LNCAP (cell line): Measurements from ENCODE around the gene LAYN.

Experiments used
- TF ChIP-seq, protein P1 (sequence below): fragments of 450-650 bp; IDR thresholded peaks from 2 replicates; pipeline ENCODE4 v1.5.1; 2017; ENCODE audit warnings: mild to moderate bottlenecking

The LAYN gene

DNA sequence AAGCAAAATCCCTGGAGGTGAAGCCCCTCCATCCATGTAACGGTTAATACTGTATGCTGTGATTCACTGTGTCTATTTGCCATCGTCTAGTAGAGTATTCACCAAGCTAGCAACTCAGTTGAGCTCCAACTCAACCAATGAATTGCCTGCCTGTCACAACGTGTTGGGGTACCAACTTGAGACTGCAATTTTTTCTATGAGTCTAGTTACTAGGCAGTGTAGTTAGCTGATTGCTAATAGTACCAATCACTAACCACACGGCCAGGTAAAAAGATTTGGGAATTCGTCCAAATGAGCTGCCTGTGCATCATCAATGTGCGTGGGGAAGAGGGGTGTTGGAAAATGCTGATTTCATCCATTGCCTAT lies 27.3 kb upstream of the LAYN start:
- TF ChIP-seq, protein P1, sequence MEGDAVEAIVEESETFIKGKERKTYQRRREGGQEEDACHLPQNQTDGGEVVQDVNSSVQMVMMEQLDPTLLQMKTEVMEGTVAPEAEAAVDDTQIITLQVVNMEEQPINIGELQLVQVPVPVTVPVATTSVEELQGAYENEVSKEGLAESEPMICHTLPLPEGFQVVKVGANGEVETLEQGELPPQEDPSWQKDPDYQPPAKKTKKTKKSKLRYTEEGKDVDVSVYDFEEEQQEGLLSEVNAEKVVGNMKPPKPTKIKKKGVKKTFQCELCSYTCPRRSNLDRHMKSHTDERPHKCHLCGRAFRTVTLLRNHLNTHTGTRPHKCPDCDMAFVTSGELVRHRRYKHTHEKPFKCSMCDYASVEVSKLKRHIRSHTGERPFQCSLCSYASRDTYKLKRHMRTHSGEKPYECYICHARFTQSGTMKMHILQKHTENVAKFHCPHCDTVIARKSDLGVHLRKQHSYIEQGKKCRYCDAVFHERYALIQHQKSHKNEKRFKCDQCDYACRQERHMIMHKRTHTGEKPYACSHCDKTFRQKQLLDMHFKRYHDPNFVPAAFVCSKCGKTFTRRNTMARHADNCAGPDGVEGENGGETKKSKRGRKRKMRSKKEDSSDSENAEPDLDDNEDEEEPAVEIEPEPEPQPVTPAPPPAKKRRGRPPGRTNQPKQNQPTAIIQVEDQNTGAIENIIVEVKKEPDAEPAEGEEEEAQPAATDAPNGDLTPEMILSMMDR, result no peak

DNA sequence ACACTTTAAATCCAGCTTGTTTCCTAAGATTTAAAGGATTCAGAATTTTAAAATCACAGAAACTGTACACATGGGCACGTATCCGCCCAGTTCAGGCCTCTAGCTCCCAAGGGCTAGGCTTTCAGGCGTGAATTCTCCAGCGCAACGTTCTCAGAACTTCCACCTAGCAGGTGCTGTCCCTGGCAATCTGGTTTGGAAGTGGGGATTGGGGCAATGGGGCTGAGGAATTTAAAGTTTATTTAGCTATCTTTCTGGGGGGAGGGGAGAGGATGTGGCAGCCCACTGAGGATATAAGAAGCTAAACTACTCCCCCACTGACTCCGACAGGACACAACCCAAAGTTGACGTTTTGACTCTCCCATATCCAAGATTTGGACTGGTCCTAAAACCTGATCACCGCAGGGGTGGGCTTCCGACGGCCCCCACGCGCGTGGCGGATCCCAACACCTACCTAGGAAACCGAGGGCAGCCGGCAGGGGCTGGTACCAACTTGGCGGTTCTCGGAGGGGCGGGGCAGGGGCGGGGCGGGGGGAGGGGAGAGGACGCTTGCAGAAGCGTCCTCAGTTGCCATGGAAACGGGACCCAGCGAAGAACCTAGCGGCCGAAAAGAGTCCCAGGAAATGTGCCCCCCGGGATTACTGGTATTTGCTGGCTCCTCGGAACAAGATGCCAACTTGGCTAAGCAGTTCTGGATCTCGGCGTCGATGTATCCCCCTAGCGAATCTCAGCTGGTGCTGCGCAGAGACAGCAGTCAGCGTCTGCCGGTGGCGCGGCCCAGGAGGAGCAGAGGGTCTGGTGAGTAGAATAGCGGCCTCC lies 26.1 kb upstream of the LAYN start, which contains the start of gene HOATZ:
HOATZ (plus strand) TSS at position 563 of the 816 bp plus-strand sequence; CDS start at position 570, 7 bp downstream.
- TF ChIP-seq, protein P1, result no peak

DNA sequence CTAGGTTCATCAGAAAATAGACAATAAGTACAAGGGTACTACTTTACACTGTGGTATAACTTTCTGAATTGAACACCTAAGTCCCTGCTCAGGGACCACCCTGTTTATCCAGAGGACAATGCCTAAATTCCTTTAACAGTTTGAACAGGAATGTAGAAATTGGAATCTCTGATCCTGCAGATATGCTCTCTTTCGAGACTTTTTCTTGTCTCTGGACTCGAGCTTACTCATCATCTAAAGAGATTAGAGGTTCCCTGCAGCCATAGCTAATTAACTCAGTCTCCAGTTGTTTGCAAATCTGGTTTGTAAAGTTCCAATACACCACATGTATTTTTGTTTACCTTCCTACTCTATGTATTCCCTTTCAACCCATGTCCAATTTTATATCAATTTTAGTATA lies 24.9 kb upstream of the LAYN start:
- TF ChIP-seq, protein P1, result no peak

DNA sequence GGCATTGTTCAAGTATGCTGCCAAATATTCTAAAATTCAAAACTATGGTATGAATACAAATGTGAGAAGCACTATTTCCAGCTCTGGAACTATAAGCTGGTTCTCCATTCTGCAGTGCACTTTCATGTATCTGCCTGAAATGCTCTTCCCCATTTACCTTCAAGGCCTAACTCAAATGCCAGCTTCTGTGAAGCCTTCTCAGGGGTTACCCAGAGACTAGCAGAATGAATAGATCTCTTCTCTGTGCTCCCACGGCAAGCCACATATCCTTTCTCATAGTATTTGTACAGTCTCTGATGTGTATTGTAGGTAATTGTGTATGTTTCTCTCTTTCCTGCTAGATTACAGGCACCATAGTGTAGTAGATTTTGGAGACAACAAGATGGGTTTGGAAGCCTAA lies 21.9 kb upstream of the LAYN start:
- TF ChIP-seq, protein P1, result no peak

DNA sequence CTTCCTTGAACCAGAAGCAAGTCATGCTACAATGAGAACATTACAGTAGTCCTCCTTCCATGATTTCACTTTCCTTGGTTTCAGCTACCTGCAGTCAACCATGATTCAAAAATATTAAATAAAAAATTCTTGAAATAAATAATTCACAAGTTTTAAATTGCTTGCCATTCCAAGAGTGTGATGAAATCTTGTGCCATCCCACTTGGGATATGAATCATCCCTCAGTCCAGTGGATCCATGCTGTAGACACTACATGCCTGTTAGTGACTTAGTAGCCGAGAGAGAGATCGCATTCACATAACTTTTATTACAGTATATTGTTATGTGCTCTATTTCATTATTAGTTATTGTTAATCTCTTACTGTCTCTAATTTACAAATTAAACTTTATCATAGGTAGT lies 20.0 kb upstream of the LAYN start:
- TF ChIP-seq, protein P1, result no peak

DNA sequence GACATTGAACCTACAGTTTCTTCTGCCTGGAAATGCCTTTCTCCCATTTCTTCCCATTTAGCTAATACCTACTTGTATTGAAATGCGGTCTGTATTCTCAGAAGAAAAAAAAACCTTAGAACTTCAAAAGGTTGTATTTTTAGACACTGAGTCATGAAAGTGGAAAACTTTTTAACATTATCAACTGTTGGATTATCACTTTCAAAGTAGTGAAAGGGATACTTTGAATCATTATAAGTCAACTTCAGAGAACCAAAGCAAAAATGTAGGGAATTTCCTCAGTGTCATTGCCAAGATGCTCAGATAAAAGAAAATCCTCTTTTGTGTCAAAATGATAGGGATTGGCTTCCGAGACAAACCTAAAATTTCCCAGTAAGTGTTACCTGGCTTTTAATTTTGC lies 19.4 kb upstream of the LAYN start:
- TF ChIP-seq, protein P1, result no peak

DNA sequence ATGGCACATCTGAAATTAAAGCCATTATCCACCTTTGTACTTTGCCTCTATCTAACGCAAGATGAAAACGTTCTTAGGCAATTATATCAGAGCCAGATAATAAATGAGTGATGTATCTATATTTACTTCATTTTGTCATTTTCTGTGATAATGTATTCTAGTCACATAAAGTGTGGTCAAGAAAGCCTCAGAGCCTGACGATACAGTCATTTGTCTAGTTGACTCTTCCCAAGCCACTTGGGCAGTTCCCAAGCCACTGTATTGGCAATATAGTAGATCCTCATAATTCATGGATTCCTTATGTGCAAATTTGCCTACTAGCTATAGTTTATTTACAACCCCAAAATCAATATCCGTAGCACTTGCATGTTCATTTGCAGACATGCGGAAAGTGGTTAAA lies 18.1 kb upstream of the LAYN start:
- TF ChIP-seq, protein P1, result no peak
